ENCODE measurements around the gene KCNJ12. TPM values are rescaled to one million over a fixed set of nuclear protein-coding genes. Genes with fewer than 3 reads are reported as not detected.

KCNJ12 gene
- total RNA-seq, 1 donor, result 0.10 TPM

DNA sequence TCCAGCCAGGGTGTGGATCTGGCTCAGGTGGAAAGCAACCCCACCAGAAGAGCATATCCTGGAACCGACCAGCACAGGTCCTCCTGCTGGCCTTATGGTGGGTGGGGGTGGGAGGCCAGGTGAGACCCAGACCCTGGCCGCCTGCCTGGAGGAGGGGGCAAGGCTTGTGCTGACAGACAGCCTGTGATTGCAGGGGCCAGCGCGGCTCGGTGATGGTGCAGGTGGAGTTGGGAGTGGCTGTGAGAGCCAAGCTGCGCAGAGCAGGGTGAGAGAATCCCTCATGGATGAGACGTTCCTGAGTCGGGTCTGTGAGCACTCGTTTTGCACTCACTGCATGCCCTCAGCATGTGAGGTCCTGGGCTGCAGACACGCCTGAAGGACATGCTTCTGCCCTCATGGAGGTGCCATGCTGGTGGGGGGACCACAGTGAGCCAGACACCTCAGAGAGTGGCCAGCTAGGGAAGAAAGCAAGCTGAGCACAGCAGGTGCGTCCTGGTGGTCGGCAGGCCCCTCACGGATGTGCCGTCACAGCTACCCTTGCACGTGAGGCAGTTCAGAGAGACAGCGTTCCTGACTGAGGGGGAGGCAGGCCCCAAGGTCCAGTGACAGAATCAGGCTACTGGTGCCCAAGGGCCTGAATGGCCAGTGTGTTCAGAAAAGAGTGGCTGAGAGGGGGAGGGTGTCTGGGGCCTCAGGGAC lies 3.8 kb upstream of the KCNJ12 start:
- Histone ChIP-seq H3K27me3 (ENCODE audit: insufficient read depth, low read length) (peaks cover 15% of the 10 kb centered on the region), H3K4me3 (ENCODE audit: low read length) (no peak overlapping the region), H3K4me1 (ENCODE audit: insufficient read depth, low read length) (peaks cover 3% of the 10 kb centered on the region), H3K9me3 (ENCODE audit: low read depth, low read length) (no peaks in the 10 kb centered on the region)

DNA sequence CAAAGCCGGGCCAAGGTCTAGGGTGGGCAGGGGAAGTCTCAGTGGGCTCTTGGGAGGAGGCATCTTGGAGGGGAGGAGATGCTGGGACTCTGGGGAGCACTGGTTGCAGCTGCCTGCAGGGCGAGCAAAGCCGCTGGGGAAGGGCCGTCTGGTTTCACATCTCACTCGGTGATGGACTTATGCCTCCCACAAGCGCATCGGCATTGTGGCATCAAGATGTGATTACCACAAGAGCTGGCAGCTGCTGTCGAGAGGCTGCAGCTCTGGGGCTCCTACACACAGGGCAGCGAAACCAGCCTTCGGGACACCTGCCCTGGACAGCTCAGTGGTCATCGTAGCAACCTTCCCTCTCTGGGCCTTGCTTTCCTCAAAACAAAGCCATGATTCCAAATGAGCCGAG lies 3.1 kb upstream of the KCNJ12 start:
- Histone ChIP-seq H3K9me3 (ENCODE audit: low read depth, low read length) (no peaks in the 10 kb centered on the region), H3K4me3 (ENCODE audit: low read length) (no peak overlapping the region), H3K27me3 (ENCODE audit: insufficient read depth, low read length) (peaks cover 20% of the 10 kb centered on the region), H3K4me1 (ENCODE audit: insufficient read depth, low read length) (peaks cover 3% of the 10 kb centered on the region)

DNA sequence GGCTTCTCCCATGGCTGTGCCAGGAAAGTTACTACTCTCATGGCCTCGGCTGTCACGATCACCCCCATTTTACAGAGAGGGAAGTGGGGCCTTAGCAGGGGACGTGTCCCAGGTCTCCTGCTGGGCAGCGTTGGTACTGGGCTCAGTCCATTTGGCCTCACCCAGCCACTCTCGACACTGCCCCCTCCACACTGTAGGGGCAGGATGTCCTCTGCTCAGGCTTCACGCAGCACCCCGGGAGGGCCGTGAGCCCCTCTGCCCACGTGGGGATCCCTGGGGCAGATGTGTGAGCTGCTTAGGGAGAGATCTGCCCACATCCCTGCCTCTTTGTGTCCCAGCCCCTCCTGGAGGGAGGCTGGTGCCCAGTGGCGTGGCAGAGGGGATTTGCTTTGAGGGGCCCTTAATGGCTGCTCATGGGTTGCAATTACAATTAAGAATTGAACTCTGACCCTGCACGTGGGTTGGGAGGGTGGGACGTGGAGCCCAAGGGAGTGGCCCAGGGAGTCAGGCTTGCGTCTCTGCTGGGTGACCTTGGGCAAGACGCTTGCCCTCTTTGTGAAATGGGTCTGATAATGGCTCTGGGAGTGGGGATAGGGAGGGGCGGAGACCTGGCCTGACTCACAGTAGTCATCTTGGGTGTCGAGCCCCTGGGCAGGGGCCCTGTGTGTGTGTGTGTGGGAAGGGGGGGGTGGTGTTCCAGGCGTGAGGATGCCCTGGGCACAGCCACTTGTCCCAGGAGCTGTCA lies 2.3 kb upstream of the KCNJ12 start:
- peaks cover 3% of the 10 kb centered on the region for H3K4me1 ChIP-seq (ENCODE audit: insufficient read depth, low read length)
- no peak overlapping the region for H3K4me3 ChIP-seq (ENCODE audit: low read length)
- peaks cover 24% of the 10 kb centered on the region for H3K27me3 ChIP-seq (ENCODE audit: insufficient read depth, low read length)
- no peaks in the 10 kb centered on the region for H3K9me3 ChIP-seq (ENCODE audit: low read depth, low read length)

DNA sequence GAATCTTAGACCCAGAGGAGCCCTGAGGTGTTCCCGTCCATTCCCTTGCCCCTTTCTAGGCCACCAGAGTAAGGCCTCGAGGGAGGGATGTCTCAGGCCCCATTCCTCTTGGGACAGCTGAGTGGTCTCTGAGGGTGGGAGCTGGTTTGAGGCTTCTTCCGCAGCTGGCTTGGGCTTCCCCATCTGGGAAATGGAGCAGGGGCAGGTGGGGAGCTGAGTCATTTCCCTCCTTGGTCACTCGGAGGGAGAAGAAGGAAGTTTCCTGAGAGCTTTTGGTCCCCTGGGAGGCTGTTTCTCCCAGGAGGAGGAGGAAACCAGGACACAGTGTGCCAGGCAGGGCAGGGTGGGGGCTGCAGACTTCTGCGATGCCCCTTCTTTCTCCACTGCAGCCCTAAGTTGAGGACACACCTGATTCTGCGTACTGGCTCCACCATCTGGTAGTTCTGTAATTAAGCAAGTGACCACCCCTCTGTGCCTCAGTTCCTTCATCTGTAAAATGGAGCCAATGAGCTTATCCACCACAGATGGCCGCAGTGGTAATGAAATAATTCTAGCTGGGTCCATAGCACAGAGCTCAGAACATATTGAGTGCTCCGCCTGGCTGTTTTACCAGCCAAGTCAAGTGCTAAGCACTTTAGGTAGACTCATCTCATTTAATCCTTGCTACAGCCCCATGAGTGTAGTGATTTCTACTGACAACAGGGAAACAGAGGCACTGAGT lies 1.6 kb upstream of the KCNJ12 start:
- H3K9me3 ChIP-seq (ENCODE audit: low read depth, low read length), result no peaks in the 10 kb centered on the region
- H3K4me3 ChIP-seq (ENCODE audit: low read length), result no peak overlapping the region
- peaks cover 3% of the 10 kb centered on the region for H3K4me1 ChIP-seq (ENCODE audit: insufficient read depth, low read length)
- H3K27me3 ChIP-seq (ENCODE audit: insufficient read depth, low read length), result peaks cover 24% of the 10 kb centered on the region

DNA sequence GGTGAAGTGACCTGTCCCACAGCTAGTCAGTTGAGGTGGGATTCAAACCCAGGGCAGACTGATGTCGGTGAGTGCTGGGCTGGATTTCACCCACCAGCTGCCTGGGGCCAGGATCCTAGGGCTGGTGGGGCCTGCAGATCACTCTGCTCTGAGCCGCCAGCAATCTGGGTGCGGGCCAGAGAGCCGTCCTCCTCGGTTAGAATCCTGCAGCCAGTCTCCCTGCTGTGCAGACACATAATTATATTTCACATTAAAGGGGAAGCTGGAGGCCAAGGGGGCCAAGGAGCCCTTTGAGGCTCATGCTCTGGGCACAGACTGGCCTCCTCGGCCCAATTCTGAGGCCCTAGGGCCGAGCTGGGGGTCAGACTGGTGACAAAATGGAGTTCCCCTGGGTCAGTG lies 996 bp upstream of the KCNJ12 start:
- Histone ChIP-seq H3K27me3 (ENCODE audit: insufficient read depth, low read length) (peaks cover 24% of the 10 kb centered on the region), H3K9me3 (ENCODE audit: low read depth, low read length) (no peaks in the 10 kb centered on the region), H3K4me1 (ENCODE audit: insufficient read depth, low read length) (peaks cover 3% of the 10 kb centered on the region), H3K4me3 (ENCODE audit: low read length) (no peak overlapping the region)

DNA sequence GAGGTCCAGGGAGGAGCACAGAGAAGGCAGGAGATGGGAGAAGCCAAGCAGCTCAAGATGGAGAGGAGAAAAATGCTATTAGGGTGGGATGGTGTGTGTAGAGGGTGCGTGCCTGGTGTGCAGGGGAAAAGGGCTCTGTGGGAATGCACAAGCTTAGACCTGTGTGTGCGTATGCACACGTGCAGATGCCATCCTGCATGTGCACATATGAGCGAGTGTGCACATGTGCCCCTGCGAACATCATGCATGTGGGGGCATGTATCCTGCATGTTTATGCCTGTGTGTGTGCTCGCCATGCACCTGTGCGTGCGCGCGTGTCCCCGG lies 438 bp upstream of the KCNJ12 start:
- Histone ChIP-seq H3K9me3 (ENCODE audit: low read depth, low read length) (no peaks in the 10 kb centered on the region), H3K4me3 (ENCODE audit: low read length) (no peak overlapping the region), H3K27me3 (ENCODE audit: insufficient read depth, low read length) (peaks cover 24% of the 10 kb centered on the region), H3K4me1 (ENCODE audit: insufficient read depth, low read length) (peaks cover 3% of the 10 kb centered on the region)

DNA sequence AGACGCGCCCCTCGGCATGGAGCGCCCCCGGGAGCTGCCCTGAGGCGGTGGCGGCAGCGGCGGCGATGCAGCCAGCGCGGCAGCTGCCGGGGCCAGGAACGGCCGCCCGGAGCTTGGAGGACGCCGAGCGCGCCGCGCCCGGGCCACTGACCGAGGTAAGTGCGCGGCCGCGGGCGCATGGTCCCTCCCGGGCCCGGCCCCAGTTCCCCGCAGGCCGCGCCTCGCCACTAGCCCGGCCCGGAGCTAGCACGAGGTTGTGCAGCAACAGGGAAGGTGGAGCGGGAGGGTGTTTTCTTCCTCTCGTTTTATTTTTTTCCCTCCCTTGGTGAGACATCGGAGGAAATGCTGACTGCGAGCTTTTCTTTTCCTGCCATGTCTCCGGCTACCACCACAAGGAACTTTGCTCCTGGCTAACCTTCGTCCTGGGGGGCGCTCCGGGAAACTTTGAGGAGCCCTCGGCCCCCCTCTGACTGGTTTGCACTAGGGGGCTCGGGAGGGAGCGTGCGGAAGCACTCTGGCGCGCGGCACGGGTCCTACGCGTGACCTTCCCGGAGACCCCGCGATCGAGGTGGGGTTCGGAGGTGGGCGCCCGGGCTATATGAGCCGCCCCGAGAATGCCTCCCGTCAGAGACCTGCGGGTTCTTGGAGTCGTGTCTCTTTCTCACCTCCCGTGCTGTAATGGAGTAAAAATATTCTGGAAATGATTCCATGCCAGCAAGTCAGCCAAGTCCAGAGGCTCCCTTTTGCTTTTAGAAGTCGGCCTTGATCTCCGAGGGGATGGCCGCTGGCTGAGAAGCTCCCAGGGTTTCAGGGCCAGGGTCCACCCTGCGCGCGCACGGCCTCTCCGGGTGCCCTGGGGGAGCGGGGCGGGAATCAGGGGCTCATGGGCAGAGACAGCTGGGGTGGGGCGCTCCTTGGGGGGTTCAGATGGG lies 868 bp downstream of the KCNJ12 start:
- peaks cover 24% of the 10 kb centered on the region for H3K27me3 ChIP-seq (ENCODE audit: insufficient read depth, low read length)
- no peak overlapping the region for H3K4me3 ChIP-seq (ENCODE audit: low read length)
- peaks cover 3% of the 10 kb centered on the region for H3K4me1 ChIP-seq (ENCODE audit: insufficient read depth, low read length)
- no peaks in the 10 kb centered on the region for H3K9me3 ChIP-seq (ENCODE audit: low read depth, low read length)

DNA sequence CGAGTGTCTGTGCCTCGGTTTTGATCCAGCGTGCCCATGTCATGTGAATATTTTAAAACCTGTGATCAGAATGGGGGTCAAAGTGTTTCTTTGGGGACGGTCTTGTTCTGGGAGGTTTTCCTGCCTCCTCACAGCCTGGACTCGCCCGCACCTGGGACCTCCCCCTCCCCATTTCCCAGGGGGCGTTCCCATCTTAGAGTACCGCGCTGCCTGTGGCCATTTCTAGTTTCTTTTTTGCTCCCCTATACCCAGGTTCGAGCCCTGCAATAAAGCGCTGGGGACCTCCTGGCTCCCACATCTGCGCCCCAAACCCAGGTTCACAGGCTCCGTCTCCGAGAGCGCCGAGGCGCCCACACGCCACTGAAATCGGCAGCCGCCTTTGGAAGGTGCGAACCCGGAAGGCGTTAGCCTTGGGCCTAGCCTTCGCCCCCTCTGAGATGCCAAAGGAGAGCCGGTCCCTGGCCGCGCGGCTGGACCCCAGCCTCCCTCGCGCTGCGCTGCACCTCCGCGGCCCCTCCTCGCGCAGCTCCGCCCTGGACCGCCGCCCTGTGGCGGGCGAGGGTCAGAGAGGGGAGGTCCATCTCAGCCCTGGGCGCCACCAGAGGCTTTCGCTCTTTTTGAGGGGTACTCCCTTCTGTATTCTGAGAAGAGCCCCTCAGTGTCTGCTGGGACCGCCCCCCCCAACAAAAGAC lies 1.7 kb downstream of the KCNJ12 start:
- Histone ChIP-seq H3K4me1 (ENCODE audit: insufficient read depth, low read length) (peaks cover 3% of the 10 kb centered on the region), H3K4me3 (ENCODE audit: low read length) (no peak overlapping the region), H3K9me3 (ENCODE audit: low read depth, low read length) (no peaks in the 10 kb centered on the region), H3K27me3 (ENCODE audit: insufficient read depth, low read length) (peaks cover 24% of the 10 kb centered on the region)

DNA sequence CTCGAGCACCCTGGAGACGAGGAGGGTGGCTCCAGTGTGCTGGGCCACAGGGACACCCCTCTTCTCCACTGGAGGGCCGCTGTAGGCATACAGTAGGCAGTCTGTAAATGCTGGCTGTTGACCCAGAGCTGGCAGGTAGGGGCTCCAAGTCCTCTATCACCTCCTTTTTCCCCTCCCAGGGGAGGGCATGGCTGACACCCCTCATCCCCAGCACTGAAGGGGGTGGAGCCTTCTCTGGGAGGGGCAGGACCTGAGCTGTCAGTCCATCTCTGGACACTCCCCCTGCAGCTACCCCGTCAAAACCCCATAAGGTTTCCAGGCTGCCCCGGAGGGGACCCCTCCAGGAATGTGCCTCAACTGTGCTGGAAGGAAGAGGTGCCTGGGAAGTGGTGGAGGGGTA lies 2.4 kb downstream of the KCNJ12 start:
- H3K4me1 ChIP-seq (ENCODE audit: insufficient read depth, low read length), result peaks cover 3% of the 10 kb centered on the region

DNA sequence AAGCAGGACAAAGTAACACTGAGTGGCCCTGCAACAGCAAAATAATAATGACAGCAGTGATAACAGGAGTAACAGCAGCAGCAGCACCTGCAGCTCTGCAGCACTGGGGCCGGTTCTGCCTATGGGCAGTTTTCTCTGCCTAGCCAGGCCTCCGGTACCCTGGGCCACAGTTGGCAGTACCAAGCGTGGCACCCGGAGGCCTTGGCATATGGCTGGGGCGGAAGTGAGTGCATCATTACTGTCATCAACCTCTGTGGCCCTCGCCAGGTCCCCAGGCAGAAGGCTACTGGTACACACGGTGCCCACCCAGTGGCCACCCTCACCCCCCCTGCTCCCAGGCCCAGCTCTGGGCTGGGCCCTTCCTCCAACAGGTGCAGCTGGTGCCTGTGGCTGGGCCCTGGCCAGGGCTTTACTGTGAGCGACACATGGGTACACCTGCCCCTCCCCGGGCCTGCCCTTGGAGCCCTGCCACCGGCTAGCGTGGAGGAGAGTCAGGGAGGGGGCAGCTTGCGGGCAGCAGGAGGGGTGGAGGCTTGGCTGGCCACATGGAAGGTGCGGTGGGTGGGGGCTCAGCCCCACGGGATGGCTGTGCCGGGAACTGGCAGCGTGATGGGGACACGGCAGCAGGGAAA lies 3.0 kb downstream of the KCNJ12 start:
- Histone ChIP-seq H3K9me3 (ENCODE audit: low read depth, low read length) (no peaks in the 10 kb centered on the region), H3K4me3 (ENCODE audit: low read length) (no peak overlapping the region), H3K4me1 (ENCODE audit: insufficient read depth, low read length) (peaks cover 3% of the 10 kb centered on the region), H3K27me3 (ENCODE audit: insufficient read depth, low read length) (peaks cover 24% of the 10 kb centered on the region)

More for the DNA sequence above, 2.4 kb downstream of the KCNJ12 start:
- H3K9me3 ChIP-seq (ENCODE audit: low read depth, low read length), result no peaks in the 10 kb centered on the region
- peaks cover 24% of the 10 kb centered on the region for H3K27me3 ChIP-seq (ENCODE audit: insufficient read depth, low read length)
- no peak overlapping the region for H3K4me3 ChIP-seq (ENCODE audit: low read length)

DNA sequence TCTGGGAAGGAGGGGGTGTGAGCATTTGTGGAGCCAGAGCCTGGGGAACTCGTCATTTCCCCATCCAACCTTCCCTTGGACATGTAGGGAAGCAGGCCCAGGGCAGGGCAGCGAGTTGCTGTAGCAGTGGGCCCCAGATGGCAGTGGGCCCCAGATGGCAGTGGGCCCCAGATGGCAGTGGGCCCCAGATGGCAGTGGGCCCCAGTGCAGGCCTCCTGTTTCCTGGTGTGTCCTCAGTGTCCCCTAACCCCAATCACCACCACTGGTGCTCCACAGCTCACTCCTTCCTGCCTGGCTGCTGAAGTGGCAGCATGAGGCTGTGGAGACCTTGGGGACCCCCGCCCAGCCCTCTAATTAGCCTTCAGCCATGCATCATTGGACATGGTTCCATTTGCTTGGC lies 4.5 kb downstream of the KCNJ12 start:
- Histone ChIP-seq H3K4me1 (ENCODE audit: insufficient read depth, low read length) (peaks cover 3% of the 10 kb centered on the region), H3K4me3 (ENCODE audit: low read length) (no peak overlapping the region), H3K9me3 (ENCODE audit: low read depth, low read length) (no peaks in the 10 kb centered on the region), H3K27me3 (ENCODE audit: insufficient read depth, low read length) (peaks cover 17% of the 10 kb centered on the region)

DNA sequence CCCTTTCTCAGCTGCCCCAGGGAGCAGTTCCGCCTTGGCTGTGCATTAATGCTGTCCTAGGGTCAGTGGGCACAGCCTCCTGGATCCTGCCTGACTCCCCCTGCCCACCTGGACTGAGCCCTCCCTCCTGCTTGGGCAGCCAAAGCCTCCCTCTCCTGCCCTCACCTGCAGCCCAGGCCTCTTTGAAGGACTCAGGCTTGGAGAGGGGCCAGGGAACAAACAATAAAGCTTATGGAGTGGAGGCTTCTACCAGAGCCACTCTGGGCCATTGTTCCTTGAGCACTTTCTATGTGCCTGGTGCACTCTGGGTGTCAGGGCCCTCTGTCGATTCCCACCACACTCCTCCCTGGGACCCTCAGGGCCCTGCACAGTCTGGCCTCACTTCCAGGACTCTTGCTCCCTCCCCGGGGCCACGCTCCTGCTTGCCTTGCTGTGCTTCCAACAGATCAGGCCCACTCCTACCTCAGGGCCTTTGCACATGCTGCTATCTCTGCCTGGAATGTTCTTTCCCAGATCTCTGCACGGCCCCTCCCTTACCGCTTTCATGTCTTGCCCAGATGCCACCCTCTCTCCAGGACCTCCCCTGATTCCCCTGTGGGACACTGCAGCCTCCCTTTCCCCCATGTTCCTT lies 5.0 kb downstream of the KCNJ12 start:
- Histone ChIP-seq H3K27me3 (ENCODE audit: insufficient read depth, low read length) (peaks cover 15% of the 10 kb centered on the region), H3K4me1 (ENCODE audit: insufficient read depth, low read length) (peaks cover 3% of the 10 kb centered on the region), H3K4me3 (ENCODE audit: low read length) (no peak overlapping the region), H3K9me3 (ENCODE audit: low read depth, low read length) (no peaks in the 10 kb centered on the region)

DNA sequence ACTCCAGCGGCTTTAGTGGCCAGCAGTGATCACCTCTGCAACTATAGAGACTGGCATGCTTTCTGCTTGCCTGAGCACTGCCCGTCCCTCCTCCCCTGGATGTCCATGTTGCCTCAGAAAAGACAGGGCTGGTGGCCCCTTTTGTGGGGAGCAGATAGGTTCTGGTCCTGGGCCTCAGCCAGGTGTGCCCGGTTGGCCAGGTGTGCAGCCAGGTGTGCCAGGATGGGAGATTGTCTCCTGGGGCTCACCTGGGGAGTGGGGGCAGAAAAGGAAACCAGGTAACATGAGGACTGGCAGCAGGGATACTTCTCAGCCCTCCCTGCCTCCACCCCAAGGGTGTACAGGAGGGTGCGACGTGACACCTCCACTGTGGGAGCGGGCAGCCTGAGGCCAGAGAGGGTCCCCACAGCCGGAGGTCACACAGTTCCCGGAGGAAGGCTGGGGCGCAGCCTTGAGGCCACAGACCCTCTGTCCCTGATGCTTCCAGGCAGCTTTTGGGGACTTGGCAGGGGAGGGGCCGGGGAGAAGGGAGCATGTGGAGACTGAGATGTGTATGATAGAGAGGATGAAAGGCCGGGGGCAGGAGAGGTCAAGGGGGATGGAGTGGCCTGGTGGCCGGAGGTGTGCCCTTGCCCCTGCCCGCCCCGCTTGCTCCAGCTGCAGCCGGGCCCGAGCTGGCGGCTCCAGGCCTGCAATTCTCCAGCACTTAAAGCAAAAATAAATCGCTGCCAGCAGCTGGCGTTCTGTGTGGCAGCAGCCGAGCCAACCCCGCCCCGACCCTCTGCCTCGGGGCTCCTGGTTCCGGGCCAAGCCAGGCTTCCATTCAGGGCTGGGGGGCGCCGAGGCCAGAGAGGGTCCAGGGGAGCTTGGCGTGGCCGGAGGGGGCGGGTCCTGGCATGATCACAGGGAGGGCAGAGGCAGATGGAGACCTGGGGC lies 6.7 kb downstream of the KCNJ12 start:
- no peak overlapping the region for H3K4me3 ChIP-seq (ENCODE audit: low read length)
- peaks cover 7% of the 10 kb centered on the region for H3K27me3 ChIP-seq (ENCODE audit: insufficient read depth, low read length)
- no peaks in the 10 kb centered on the region for H3K9me3 ChIP-seq (ENCODE audit: low read depth, low read length)
- H3K4me1 ChIP-seq (ENCODE audit: insufficient read depth, low read length), result no peaks in the 10 kb centered on the region

Measured in mononuclear cell (primary cell).